Esophagus muscularis mucosa (tissue), 3 donors: Measurements from ENCODE around the gene SDK1.

Experiments
- CTCF ChIP-seq, 3 experiments: fragments of 200-600 bp in 2 of 3; fragments of 450-650 bp in 1 of 3; sonication (generic) in 2 of 3; IDR thresholded peaks; one replicate each; pipeline ENCODE4 v1.5.1; 2017 to 2019; ENCODE audit warnings: antibody characterized with exemption in 3 of 3, mild to moderate bottlenecking in 2 of 3, moderate library complexity in 1 of 3
- POLR2A ChIP-seq: fragments of 450-650 bp; IDR thresholded peaks from one replicate; pipeline ENCODE4 v1.6.1; 2017; ENCODE audit warnings: antibody characterized with exemption, moderate library complexity, mild to moderate bottlenecking, low read depth

GRCh38 chr7:3914051-3914775 lies 613.2 kb downstream of the SDK1 start:
- TF ChIP-seq CTCF (IDR thresholded peaks at IDR 0.05) (no peak), POLR2A (no peak)
